Activated CD8-positive, alpha-beta memory T cell treated with anti-CD3 and anti-CD28 coated beads for 48 hours (primary cell): Measurements from ENCODE around the gene ACAT2.
"Not testable (repeated sequence)": the region's sequence is repeated elsewhere in the genome, so short reads cannot be mapped to it uniquely, and the experiment has no call there.

Source experiments
- DNase-seq, 3 experiments: peaks; one replicate each; pipeline ENCODE4 v3.0.0-alpha.2; 2020; ENCODE audit warnings: low read depth in 2 of 3, low spot score in 2 of 3

Gene ACAT2

GRCh38 chr6:159762681-159763293 lies 942 bp downstream of the ACAT2 start:
- DNase-seq: no peak

- no peak for DNase-seq
Measured at GRCh38 chr6:159766906-159767305, 5.1 kb downstream of the ACAT2 start.

GRCh38 chr6:159769470-159769869 lies 7.6 kb downstream of the ACAT2 start:
- no peak for DNase-seq

GRCh38 chr6:159772196-159772595 lies 10.4 kb downstream of the ACAT2 start:
- no peak for DNase-seq

GRCh38 chr6:159777240-159777904 lies 15.5 kb downstream of the ACAT2 start:
- DNase-seq: no peak

- no peak for DNase-seq
Measured at GRCh38 chr6:159778131-159778530, 16.3 kb downstream of the ACAT2 start.

- DNase-seq: no peak
Measured at GRCh38 chr6:159778542-159779103, 16.8 kb downstream of the ACAT2 start.

GRCh38 chr6:159788276-159788675 lies 26.4 kb downstream of the ACAT2 start:
- DNase-seq: no peak

GRCh38 chr6:159788753-159789376 lies 27.0 kb downstream of the ACAT2 start:
- peak in 1 of 3 experiments; percentile 2 for DNase-seq

- peak; percentile 88 to 97 (median 96) for DNase-seq
Measured at GRCh38 chr6:159789377-159790148, 27.7 kb downstream of the ACAT2 start, which contains the start of gene TCP1. TSS of gene TCP1 (minus strand) at chr6:159789602. CDS start at chr6:159789468, 134 bp downstream.

- peak; percentile 37 to 71 (median 69) for DNase-seq
Measured at GRCh38 chr6:159790149-159790955, 28.5 kb downstream of the ACAT2 start, which contains the start of gene MRPL18. TSS of gene MRPL18 (plus strand) at chr6:159790467. CDS start at chr6:159790588, 121 bp downstream.

- peak in 1 of 3 experiments; percentile 7 for DNase-seq
Measured at GRCh38 chr6:159790956-159791598, 29.2 kb downstream of the ACAT2 start.

- not testable (repeated sequence) for DNase-seq
Measured at GRCh38 chr6:159794976-159795375, 33.1 kb downstream of the ACAT2 start.

- DNase-seq: no peak
Measured at GRCh38 chr6:159797554-159797953, 35.7 kb downstream of the ACAT2 start.

GRCh38 chr6:159800141-159800865 lies 38.5 kb downstream of the ACAT2 start, which contains the start of gene PNLDC1:
TSS of gene PNLDC1 (plus strand) at chr6:159800276. CDS start at chr6:159800308, 32 bp downstream.
- no peak for DNase-seq

- no peak for DNase-seq
Measured at GRCh38 chr6:159801935-159802334, 40.1 kb downstream of the ACAT2 start.

GRCh38 chr6:159804504-159804903 lies 42.7 kb downstream of the ACAT2 start:
- DNase-seq: no peak

GRCh38 chr6:159805440-159806020 lies 43.7 kb downstream of the ACAT2 start:
- DNase-seq: no peak
